T-cell (primary cell): ENCODE measurements around the gene SMIM21. TPM values are rescaled to one million over a fixed set of nuclear protein-coding genes. Genes with fewer than 3 reads are reported as not detected.

Experiments used
- ATAC-seq, 4 experiments: fragments of 200-7000 bp in 3 of 4; fragments of 150-1000 bp in 1 of 4; cut with Tn5 transposase; replicated peaks in 1 of 4; 1 replicate in 3 of 4; 2 replicates in 1 of 4; pipeline ENCODE4 v1.10.0; 2021; ENCODE audit warnings: moderate library complexity in 3 of 4, mild to moderate bottlenecking in 2 of 4, moderate number of reproducible peaks in 1 of 4
- CTCF ChIA-PET, 2 donors: fragments of 300-600 bp; sonication (Branson Sonifier 250); formaldehyde crosslinking; loops; one replicate each; lab custom pipeline; 2022; ENCODE audit warnings: antibody characterized with exemption in 2 of 2; lab: Charles Lee
- POLR2A ChIA-PET, 2 donors: fragments of 300-600 bp; sonication (Branson Sonifier 250); formaldehyde crosslinking; loops; one replicate each; lab custom pipeline; 2022; ENCODE audit warnings: antibody characterized with exemption in 2 of 2; lab: Charles Lee
- DNase-seq, 35 experiments: peaks; one replicate each; pipeline versions ENCODE4 v3.0.0 to v3.0.0-alpha.2; 2013 to 2023
- H3K27ac ChIP-seq: one replicate; pipeline ENCODE4 v1.5.1; 2013; ENCODE audit warnings: low read length
- H3K27me3 ChIP-seq, 2 experiments: replicated peaks in 1 of 2; 1 replicate in 1 of 2; 2 replicates in 1 of 2; pipeline versions ENCODE4 v1.6.1 to v1.7.0; 2013; ENCODE audit warnings: low read length in 1 of 2, mixed read lengths in 1 of 2; ENCODE audit not compliant: control insufficient read depth in 2 of 2, insufficient read depth in 2 of 2; ENCODE audit errors: extremely low read depth in 1 of 2
- H3K36me3 ChIP-seq, 2 donors: 1 replicate in 1 of 2; 2 replicates in 1 of 2; pipeline versions ENCODE4 v1.6.1 to v1.7.0; 2013; ENCODE audit warnings: low read length in 1 of 2; ENCODE audit not compliant: control insufficient read depth in 2 of 2, insufficient read depth in 1 of 2; ENCODE audit errors: extremely low read depth in 1 of 2
- H3K4me1 ChIP-seq, 2 experiments: 1 replicate in 1 of 2; 2 replicates in 1 of 2; pipeline versions ENCODE4 v1.6.1 to v1.7.0; 2013; ENCODE audit warnings: low read length in 2 of 2, mixed read lengths in 1 of 2; ENCODE audit not compliant: insufficient read depth in 2 of 2, control insufficient read depth in 1 of 2; ENCODE audit errors: extremely low read depth in 1 of 2
- H3K4me3 ChIP-seq, 2 donors: 1 replicate in 1 of 2; 2 replicates in 1 of 2; pipeline versions ENCODE4 v1.5.1 to v1.7.0; 2013; ENCODE audit warnings: mild to moderate bottlenecking in 2 of 2, low read length in 1 of 2, moderate library complexity in 1 of 2; ENCODE audit not compliant: control insufficient read depth in 1 of 2; ENCODE audit errors: extremely low read depth in 1 of 2
- H3K9me3 ChIP-seq: 2 replicates; pipeline ENCODE4 v1.7.0; 2013
- H3K27ac Mint-ChIP-seq, 2 donors: one replicate each; pipeline ENCODE4 v1.8.0; 2020 to 2021; ENCODE audit warnings: mild to moderate bottlenecking in 2 of 2, mixed read lengths in 2 of 2
- H3K27me3 Mint-ChIP-seq, 2 donors: one replicate each; pipeline ENCODE4 v1.8.0; 2021 to 2022; ENCODE audit warnings: mixed read lengths in 2 of 2
- H3K36me3 Mint-ChIP-seq: one replicate; pipeline ENCODE4 v1.8.0; 2021; ENCODE audit warnings: mixed read lengths
- H3K4me1 Mint-ChIP-seq, 3 donors: one replicate each; pipeline ENCODE4 v1.8.0; 2020 to 2022; ENCODE audit warnings: mixed read lengths in 3 of 3, mild to moderate bottlenecking in 1 of 3
- H3K4me3 Mint-ChIP-seq, 3 donors: one replicate each; pipeline ENCODE4 v1.8.0; 2020 to 2022; ENCODE audit warnings: mild to moderate bottlenecking in 3 of 3, mixed read lengths in 3 of 3, moderate library complexity in 3 of 3
- H3K9me3 Mint-ChIP-seq, 3 donors: one replicate each; pipeline ENCODE4 v1.8.0; 2020 to 2022; ENCODE audit warnings: mixed read lengths in 3 of 3
- WGBS: methylation state at CpG from one replicate; pipeline ENCODE4 v1.1.5; 2013; ENCODE audit warnings: missing lambda C conversion rate; ENCODE audit not compliant: insufficient coverage; 5-methylcytosine and 5-hydroxymethylcytosine counted together
- total RNA-seq, 35 experiments: library from RNA in 6 of 35; stranded (reverse) in 6 of 35; fragments of 120-200 nt in 1 of 35; gene quantifications; one replicate each; pipeline versions ENCODE4 v1.2.1 to v1.2.4 and lab custom pipeline; 2013 to 2026

SMIM21 gene
- total RNA-seq = not detected
- not detected for total RNA-seq (2013)
- 0 reads per million in 29 experiments for total RNA-seq (lab: John Stamatoyannopoulos, UW)

GRCh38 chr18:75427603-75428002 is at the start of gene SMIM21:
SMIM21 (minus strand) TSS chr18:75427703; CDS start chr18:75427563, 140 bp downstream.
- no peak for DNase-seq
- CTCF ChIA-PET = no interaction called here
- Mint-ChIP-seq H3K4me3 (no peak within 1 kb of the TSS), H3K27ac (no peak within 1 kb of the TSS), H3K9me3 (peaks cover 0 to under 1% (median 0%) of the 10 kb centered on the region in 3 donors), H3K27me3 (peaks cover 14 to 26% of the 10 kb centered on the region in 2 donors), H3K4me1 (no peaks in the 10 kb centered on the region), H3K36me3 (no peaks in the 10 kb centered on the region)
- H3K36me3 ChIP-seq = no peaks in the 10 kb centered on the region
- no peaks in the 10 kb centered on the region for H3K27me3 ChIP-seq
- H3K4me1 ChIP-seq = no peaks in the 10 kb centered on the region
- H3K27ac ChIP-seq = no peak within 1 kb of the TSS
- WGBS = no CpG with 5 or more reads among the region's 4 CpGs
- H3K9me3 ChIP-seq = no peaks in the 10 kb centered on the region
- H3K4me3 ChIP-seq = no peak within 1 kb of the TSS
- ATAC-seq = no peak
- POLR2A ChIA-PET = no interaction called here

- H3K4me1 ChIP-seq = no peaks in the 10 kb centered on the region
- Mint-ChIP-seq H3K27me3 (peaks cover 11 to 14% of the 10 kb centered on the region in 2 donors), H3K4me3 (no peak overlapping the region), H3K27ac (no peak overlapping the region), H3K36me3 (no peaks in the 10 kb centered on the region), H3K4me1 (no peaks in the 10 kb centered on the region), H3K9me3 (no peaks in the 10 kb centered on the region)
- 60% methylated on average over 1 of the region's 2 CpGs for WGBS
- no peaks in the 10 kb centered on the region for H3K36me3 ChIP-seq
- H3K27ac ChIP-seq = no peak overlapping the region
- ChIA-PET POLR2A (interaction anchor here in 1 of 2 donors (0.6 kb wide), 1 partner anchor 196 kb away, joined by 4 read pairs; no protein-coding TSS in a partner anchor), CTCF (interaction anchor here (0.5 to 1.5 kb wide), 6 partner anchors 15 to 829 kb away, joined by 3 to 5 read pairs (median 3); no protein-coding TSS in a partner anchor)
- no peak for ATAC-seq
- peaks cover 0 to 15% of the 10 kb centered on the region in 2 experiments for H3K27me3 ChIP-seq
- no peaks in the 10 kb centered on the region for H3K9me3 ChIP-seq
- DNase-seq = no peak
- H3K4me3 ChIP-seq = no peak overlapping the region
Measured at GRCh38 chr18:75475228-75475627, 47.7 kb upstream of the SMIM21 start.

DNA sequence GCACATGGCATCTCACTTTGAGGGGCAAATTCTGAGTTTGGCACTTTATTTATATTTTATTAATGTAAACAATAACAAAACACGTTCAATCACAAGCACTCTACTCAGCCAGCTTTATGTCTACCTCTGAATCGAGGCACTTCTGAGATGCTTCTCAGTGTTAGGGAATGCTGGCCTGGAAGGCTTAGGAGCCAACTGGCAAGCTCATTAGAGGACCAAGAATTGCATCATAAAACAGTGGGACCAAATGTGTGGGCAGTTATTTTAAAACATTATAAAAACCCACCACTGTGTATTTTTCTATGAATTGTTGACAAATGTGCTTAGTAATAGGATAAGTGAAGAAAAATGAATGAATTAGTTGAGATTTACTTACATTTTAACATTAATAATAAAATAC is 46.8 kb upstream of the SMIM21 start:
- Mint-ChIP-seq H3K9me3 (no peaks in the 10 kb centered on the region), H3K27ac (no peak overlapping the region), H3K27me3 (peaks cover 12 to 15% of the 10 kb centered on the region in 2 donors), H3K4me1 (no peaks in the 10 kb centered on the region), H3K36me3 (no peaks in the 10 kb centered on the region), H3K4me3 (no peak overlapping the region)
- peaks cover 0 to 16% of the 10 kb centered on the region in 2 experiments for H3K27me3 ChIP-seq
- CTCF ChIA-PET = interaction anchor here (0.6 to 1.5 kb wide), 4 partner anchors 16 to 828 kb away, joined by 3 to 5 read pairs (median 3); no protein-coding TSS in a partner anchor
- POLR2A ChIA-PET = interaction anchor here in 1 of 2 donors (0.6 kb wide), 1 partner anchor 195 kb away, joined by 4 read pairs; no protein-coding TSS in a partner anchor
- WGBS = no CpG with 5 or more reads among the region's 2 CpGs
- no peaks in the 10 kb centered on the region for H3K4me1 ChIP-seq
- H3K4me3 ChIP-seq = no peak overlapping the region
- ATAC-seq (no peak), DNase-seq (no peak)
- H3K9me3 ChIP-seq = no peaks in the 10 kb centered on the region
- no peaks in the 10 kb centered on the region for H3K36me3 ChIP-seq
- H3K27ac ChIP-seq = no peak overlapping the region

DNA sequence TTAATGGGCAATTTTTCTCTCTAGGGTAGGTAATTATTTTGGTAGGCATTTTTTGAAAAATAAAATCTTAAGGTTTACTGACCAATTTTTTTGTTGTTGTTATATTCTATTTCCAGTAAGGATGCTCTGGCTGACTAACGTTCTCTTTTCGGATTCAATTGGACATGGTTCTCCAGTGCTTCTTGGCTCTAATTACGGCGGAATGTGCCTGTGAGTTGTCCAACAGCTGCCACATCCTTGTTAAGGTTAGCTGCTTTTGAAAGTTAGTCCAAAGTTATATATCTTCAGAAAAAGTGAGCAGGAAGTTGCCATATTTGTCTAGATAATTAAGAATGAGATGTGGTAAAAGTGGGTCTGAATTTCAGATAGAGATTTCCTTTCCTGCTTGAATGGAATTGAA is 45.8 kb upstream of the SMIM21 start:
- H3K4me1 Mint-ChIP-seq = no peaks in the 10 kb centered on the region
- WGBS = 80% methylated on average over 4 of the region's 4 CpGs

DNA sequence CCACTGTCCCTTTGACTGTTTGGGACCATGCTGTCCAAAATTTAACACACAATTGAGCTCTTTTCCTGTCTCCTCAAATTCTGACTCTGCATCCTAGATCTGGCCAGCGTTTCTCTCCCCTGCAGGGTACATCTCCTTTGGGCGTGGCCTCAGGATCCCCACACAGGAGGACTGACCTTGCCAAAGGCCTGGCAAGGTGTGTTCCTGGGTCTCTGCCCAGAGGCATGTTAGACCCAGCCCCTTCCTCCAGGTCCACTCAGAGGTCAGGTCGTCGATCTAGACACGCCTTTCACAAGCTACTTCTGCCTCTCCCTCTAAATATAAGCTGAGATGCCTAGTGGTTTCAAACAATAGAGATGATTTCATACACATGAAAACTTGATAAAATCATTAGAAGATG is 45.4 kb upstream of the SMIM21 start:
- Mint-ChIP-seq H3K36me3 (no peaks in the 10 kb centered on the region), H3K4me1 (no peaks in the 10 kb centered on the region), H3K9me3 (no peaks in the 10 kb centered on the region), H3K27ac (no peak overlapping the region), H3K4me3 (no peak overlapping the region), H3K27me3 (peaks cover 15% of the 10 kb centered on the region in 2 donors)
- Histone ChIP-seq H3K27me3 (peaks cover 0 to 16% of the 10 kb centered on the region in 2 experiments), H3K9me3 (no peaks in the 10 kb centered on the region), H3K27ac (no peak overlapping the region), H3K4me3 (no peak overlapping the region), H3K4me1 (no peaks in the 10 kb centered on the region), H3K36me3 (no peaks in the 10 kb centered on the region)
- ATAC-seq (no peak), DNase-seq (no peak)
- ChIA-PET POLR2A (no interaction called here), CTCF (interaction anchor here in 1 of 2 donors (0.6 kb wide), 1 partner anchor 754 kb away, joined by 3 read pairs; no protein-coding TSS in a partner anchor)
- WGBS = 50% methylated on average over 1 of the region's 5 CpGs

More for the DNA sequence above, 45.8 kb upstream of the SMIM21 start:
- Histone ChIP-seq H3K4me1 (no peaks in the 10 kb centered on the region), H3K27me3 (peaks cover 0 to 16% of the 10 kb centered on the region in 2 experiments), H3K27ac (no peak overlapping the region), H3K36me3 (no peaks in the 10 kb centered on the region), H3K9me3 (no peaks in the 10 kb centered on the region), H3K4me3 (no peak overlapping the region)
- POLR2A ChIA-PET = no interaction called here
- Mint-ChIP-seq H3K9me3 (no peaks in the 10 kb centered on the region), H3K4me3 (no peak overlapping the region), H3K27ac (no peak overlapping the region), H3K36me3 (no peaks in the 10 kb centered on the region), H3K27me3 (peaks cover 15% of the 10 kb centered on the region in 2 donors)
- DNase-seq (no peak), ATAC-seq (no peak)
- CTCF ChIA-PET = interaction anchor here in 1 of 2 donors (0.6 kb wide), 1 partner anchor 754 kb away, joined by 3 read pairs; no protein-coding TSS in a partner anchor

DNA sequence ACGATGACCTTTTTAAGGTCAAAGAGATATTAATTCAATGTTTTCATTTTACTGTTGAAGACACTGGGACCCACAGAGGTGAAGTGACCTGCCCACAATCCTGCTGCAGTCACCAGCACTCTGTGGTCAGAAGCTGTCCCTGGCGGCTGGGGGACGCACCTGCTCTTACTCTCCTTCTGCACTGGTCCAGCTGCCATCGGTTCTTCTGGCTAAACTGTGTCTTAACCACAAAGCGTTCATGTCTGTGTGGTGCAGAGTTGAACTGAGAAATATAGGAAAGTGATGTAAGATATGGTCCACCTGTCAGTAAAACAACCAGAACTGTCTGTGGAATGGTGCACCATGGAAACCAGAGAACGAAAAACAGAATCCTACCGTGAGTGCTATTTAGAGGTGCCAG is 44.9 kb upstream of the SMIM21 start:
- no peak overlapping the region for H3K27ac Mint-ChIP-seq
- H3K9me3 Mint-ChIP-seq = no peaks in the 10 kb centered on the region
- CTCF ChIA-PET = no interaction called here
- Histone ChIP-seq H3K27ac (no peak overlapping the region), H3K9me3 (no peaks in the 10 kb centered on the region), H3K36me3 (no peaks in the 10 kb centered on the region), H3K27me3 (peaks cover 0 to 16% of the 10 kb centered on the region in 2 experiments), H3K4me3 (no peak overlapping the region), H3K4me1 (no peaks in the 10 kb centered on the region)
- H3K4me3 Mint-ChIP-seq = no peak overlapping the region
- 83% methylated on average over 6 of the region's 7 CpGs for WGBS
- no peak for DNase-seq
- no peak for ATAC-seq
- no peaks in the 10 kb centered on the region for H3K36me3 Mint-ChIP-seq
- H3K27me3 Mint-ChIP-seq = peaks cover 15 to 19% of the 10 kb centered on the region in 2 donors
- H3K4me1 Mint-ChIP-seq = no peaks in the 10 kb centered on the region
- POLR2A ChIA-PET = no interaction called here
